Mucosa of descending colon (tissue), 3 donors: ENCODE measurements around the gene FRS3. TPM values are rescaled to one million over a fixed set of nuclear protein-coding genes. Genes with fewer than 3 reads are reported as not detected.

ENCODE experiments used
- ATAC-seq: fragments of 200-7000 bp; cut with Tn5 transposase; one replicate; pipeline ENCODE4 v1.9.1; 2020; ENCODE audit warnings: mild to moderate bottlenecking, moderate library complexity
- DNase-seq, 3 donors: peaks; one replicate each; pipeline ENCODE4 v3.0.0-alpha.2; 2020
- H3K36me3 ChIP-seq: fragments of 200-600 bp; one replicate; pipeline ENCODE4 v1.8.0; 2021; ENCODE audit warnings: low read depth, mild to moderate bottlenecking
- H3K4me1 ChIP-seq: fragments of 200-600 bp; one replicate; pipeline ENCODE4 v1.8.0; 2021; ENCODE audit warnings: low read depth, mild to moderate bottlenecking
- H3K4me3 ChIP-seq: fragments of 200-600 bp; one replicate; pipeline ENCODE4 v1.8.0; 2021; ENCODE audit warnings: mild to moderate bottlenecking
- H3K9me3 ChIP-seq: fragments of 200-600 bp; one replicate; pipeline ENCODE4 v1.8.0; 2021; ENCODE audit warnings: mild to moderate bottlenecking
- CTCF ChIP-seq: fragments of 200-600 bp; IDR thresholded peaks from one replicate; pipeline ENCODE4 v1.8.0; 2022; ENCODE audit warnings: antibody characterized with exemption, mild to moderate bottlenecking
- intact Hi-C, 2 donors: fragments of 100-400 bp; cut with DNase I in 1 of 2; cut with micrococcal nuclease in 1 of 2; formaldehyde crosslinking; loops; one replicate each; pipeline versions ENCODE4 v1.11.0 to v1.11.1; 2022; cut with DNase I, micrococcal nuclease
- total RNA-seq, 3 donors: library from RNA; stranded (reverse); fragmentation: NEBNext Ultra II Directional in 2 of 3; extraction: Animal tissue kit (Norgen Biotek cat#: 25700) in 2 of 3; gene quantifications; one replicate each; pipeline versions ENCODE4 v1.2.1 to v1.2.4, GENCODE V29; 2021 to 2023
- donor health status: DM: no; HTN: no; CAD: no; lungs with moderate emphysema.
- donor health status: DM: no; HTN: no; CAD: no.
- donor health status: DM: no; HTN: yes; CAD: no.

FRS3 gene
- total RNA-seq, 3 donors from 2014 or later, result 3.6 to 7.9 (median 4.6) TPM

GRCh38 chr6:41735427-41736185 is 44.1 kb downstream of the FRS3 start, which contains the start of gene TFEB:
Gene TFEB, minus strand, starts transcription at chr6:41735608. Its CDS starts 44,395 bp downstream, at chr6:41691213.
- intact Hi-C loops, result no loop called here
- peak; percentile 96 to 98 (median 98) for DNase-seq
- ATAC-seq, result peak; percentile 85
- TF ChIP-seq CTCF, result peak; percentile 99
- Histone ChIP-seq H3K4me1 (peaks cover 27% of the 10 kb centered on the region), H3K36me3 (no peaks in the 10 kb centered on the region), H3K9me3 (no peaks in the 10 kb centered on the region), H3K4me3 (peak within 1 kb of the TSS; percentile 94)

DNA sequence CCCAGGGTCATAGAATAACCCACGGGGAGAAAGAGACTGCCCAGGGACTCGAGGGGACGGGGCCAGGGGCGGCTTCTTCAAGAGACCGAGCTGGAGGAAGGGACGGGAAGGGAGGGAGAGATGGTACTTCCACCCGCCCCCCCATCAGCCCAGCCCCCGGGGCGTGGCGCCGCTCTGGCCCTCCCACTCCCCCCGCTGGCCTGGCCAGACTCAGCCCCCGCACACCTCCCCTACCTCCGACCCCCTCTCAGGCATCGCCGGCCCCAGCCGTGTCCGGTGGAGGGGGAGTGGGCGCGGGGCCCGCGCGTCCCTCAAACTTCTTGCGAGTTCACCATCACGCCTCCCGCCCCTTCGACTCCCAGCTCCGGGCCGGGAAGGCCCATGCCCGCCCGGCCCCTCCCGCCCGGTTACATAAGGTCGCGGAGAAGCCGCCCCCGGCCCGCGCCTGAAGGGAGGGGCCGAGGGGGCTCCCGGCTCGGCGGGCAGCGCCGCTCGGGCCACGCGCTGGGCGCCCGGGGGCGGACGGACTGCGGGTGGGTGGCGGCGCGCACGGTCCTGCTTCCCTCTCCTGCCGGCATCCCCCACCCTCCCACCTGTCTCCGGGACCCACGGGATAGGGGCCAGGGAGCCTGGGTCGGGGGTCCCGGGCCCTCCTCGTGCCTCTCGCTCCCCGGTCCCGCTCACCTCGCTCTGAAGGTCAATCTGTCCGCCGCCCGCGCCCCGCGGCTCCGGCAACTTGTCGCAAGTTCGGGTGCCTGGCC is 44.9 kb downstream of the FRS3 start:
- H3K4me3 ChIP-seq, result peak overlapping the region; percentile 94
- DNase-seq (peak; percentile 89 to 91 (median 90)), ATAC-seq (peak; percentile 76)
- H3K4me1 ChIP-seq, result peaks cover 26% of the 10 kb centered on the region
- intact Hi-C loops, result no loop called here
- TF ChIP-seq CTCF, result no peak
- no peaks in the 10 kb centered on the region for H3K9me3 ChIP-seq
- H3K36me3 ChIP-seq, result no peaks in the 10 kb centered on the region

- peak; percentile 73 for ATAC-seq
Measured at GRCh38 chr6:41733707-41734665, 45.7 kb downstream of the FRS3 start.

GRCh38 chr6:41733360-41733706 is 46.4 kb downstream of the FRS3 start:
- no peak overlapping the region for H3K4me3 ChIP-seq
- H3K4me1 ChIP-seq, result peaks cover 40% of the 10 kb centered on the region
- no peak for TF ChIP-seq CTCF
- ATAC-seq, result no peak
- intact Hi-C loops, result no loop called here
- DNase-seq, result no peak
- H3K9me3 ChIP-seq, result no peaks in the 10 kb centered on the region
- H3K36me3 ChIP-seq, result no peaks in the 10 kb centered on the region

More at GRCh38 chr6:41733707-41734665, 45.7 kb downstream of the FRS3 start:
- no peaks in the 10 kb centered on the region for H3K36me3 ChIP-seq
- TF ChIP-seq CTCF, result no peak
- peaks cover 34% of the 10 kb centered on the region for H3K4me1 ChIP-seq
- peak; percentile 75 to 88 (median 83) for DNase-seq
- H3K9me3 ChIP-seq, result no peaks in the 10 kb centered on the region
- intact Hi-C loops, result no loop called here
- peak overlapping the region; percentile 94 for H3K4me3 ChIP-seq
